ENCODE measurements around the gene KLB.

- no peak for TF ChIP-seq CTCF (IDR thresholded peaks at IDR 0.05)
- TF ChIP-seq EZH2 (IDR thresholded peaks at IDR 0.05; ENCODE audit: borderline replicate concordance, insufficient read depth, low read depth, low read length, poor library complexity, severe bottlenecking): no peak
These were observed 87.6 kb downstream of the KLB start for GRCh38 chr4:39494354-39494753.

Data from B cell (primary cell).